IPS-15b (cell line): Measurements from ENCODE around the gene MELTF.

Experiments
- H3K27me3 ChIP-seq: one replicate; pipeline ENCODE4 v1.6.1; 2013; ENCODE audit warnings: low read length; ENCODE audit not compliant: control insufficient read depth, insufficient read depth
- H3K36me3 ChIP-seq: one replicate; pipeline ENCODE4 v1.6.1; 2013; ENCODE audit warnings: low read length; ENCODE audit not compliant: control insufficient read depth, insufficient read depth
- H3K4me1 ChIP-seq: one replicate; pipeline ENCODE4 v1.6.1; 2013; ENCODE audit warnings: mild to moderate bottlenecking, low read length; ENCODE audit not compliant: control insufficient read depth, insufficient read depth
- H3K4me3 ChIP-seq: one replicate; pipeline ENCODE4 v1.5.1; 2013; ENCODE audit warnings: low read depth, low read length
- H3K9ac ChIP-seq: one replicate; pipeline ENCODE4 v1.6.1; 2013; ENCODE audit warnings: low read depth, mild to moderate bottlenecking, low read length
- H3K9me3 ChIP-seq: one replicate; pipeline ENCODE4 v1.6.1; 2013; ENCODE audit warnings: mild to moderate bottlenecking, low read length; ENCODE audit not compliant: control insufficient read depth, insufficient read depth

MELTF gene

DNA sequence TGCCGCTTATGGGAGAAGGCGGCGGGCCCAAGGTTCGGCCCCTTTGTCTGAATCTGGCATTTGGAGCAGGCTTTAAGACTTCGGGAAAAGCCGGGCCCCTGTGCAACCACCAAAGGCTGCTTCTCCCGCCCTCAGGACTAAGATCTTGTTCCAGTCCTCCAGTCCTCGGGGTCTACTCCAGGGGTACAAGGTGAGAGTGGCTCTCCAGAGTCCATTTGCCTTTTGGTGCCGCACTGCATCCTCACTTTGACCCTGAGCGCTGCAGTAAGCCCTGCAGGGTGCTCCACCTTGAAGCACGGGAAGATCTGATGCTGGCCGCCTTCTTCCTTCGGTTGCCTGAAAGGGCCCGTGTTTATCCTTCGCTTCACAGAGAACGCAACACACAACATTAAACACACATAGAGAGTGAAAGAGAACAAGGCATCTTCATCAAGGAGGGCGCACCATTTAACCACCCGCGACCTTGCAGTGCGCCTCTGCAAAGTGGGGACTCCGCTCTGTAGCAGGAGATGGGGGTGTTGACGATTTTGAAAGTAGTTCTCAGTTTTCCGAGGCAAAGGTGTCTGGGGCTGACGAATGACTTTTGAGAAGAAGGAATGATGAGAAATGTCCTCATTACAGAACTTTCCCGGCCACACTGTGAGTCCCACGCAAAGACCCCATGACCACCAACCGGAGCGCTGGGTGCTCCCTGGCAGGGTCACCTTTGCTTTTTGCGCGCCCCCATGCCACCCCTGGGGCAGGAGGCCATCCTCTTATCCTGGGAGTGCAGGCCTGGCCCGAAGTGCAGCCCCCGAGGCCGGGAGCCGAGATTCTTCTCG is 62.0 kb downstream of the MELTF start:
- peaks cover 64% of the 10 kb centered on the region for H3K27me3 ChIP-seq
- H3K4me1 ChIP-seq: no peaks in the 10 kb centered on the region
- no peak overlapping the region for H3K9ac ChIP-seq
- H3K4me3 ChIP-seq: peak overlapping the region; percentile 50
- peaks cover 4% of the 10 kb centered on the region for H3K9me3 ChIP-seq
- no peaks in the 10 kb centered on the region for H3K36me3 ChIP-seq

DNA sequence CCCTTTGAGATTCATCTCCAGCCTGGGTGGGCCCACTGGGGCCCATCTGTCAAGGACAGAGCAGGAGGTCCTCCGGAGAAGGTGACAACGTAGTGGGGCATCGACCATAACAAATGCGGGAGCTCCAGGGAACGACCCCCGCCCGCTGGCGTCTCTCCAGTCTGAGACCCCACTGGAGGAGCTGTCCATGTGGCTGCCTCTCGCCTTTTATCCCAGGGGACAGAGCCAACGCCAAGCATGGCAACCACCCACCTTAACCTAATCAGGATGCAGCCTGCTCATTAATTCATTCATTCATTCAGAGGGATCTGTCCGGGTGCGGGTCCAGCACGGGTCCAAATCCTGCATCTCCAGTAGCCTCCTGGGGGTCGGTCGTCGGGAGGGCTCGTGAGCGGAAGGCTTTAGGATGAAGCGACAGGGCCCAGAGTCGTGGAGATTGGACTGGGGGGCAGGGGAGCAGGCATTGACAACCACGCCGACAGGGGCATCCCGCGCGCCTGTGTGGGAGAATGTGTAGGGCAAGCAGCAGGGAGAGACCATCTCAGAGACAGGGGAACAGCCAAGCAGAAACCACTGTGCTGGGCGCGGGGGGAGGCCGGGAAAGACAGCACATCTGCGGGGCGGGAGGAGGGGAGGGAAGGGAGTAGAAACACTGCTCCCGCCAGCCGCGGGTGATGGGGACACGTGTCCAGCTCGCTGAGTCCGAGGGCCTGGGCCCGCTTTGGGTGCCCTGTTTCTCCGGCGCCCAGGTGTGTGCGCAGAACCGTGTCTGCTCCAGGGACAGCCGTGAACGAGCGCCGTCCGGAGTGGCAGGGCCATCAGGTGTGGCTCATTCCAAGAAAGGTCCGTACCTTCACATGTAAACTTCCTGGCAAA is 62.9 kb downstream of the MELTF start:
- Histone ChIP-seq H3K9me3 (peaks cover 4% of the 10 kb centered on the region), H3K27me3 (peaks cover 67% of the 10 kb centered on the region), H3K9ac (no peak overlapping the region), H3K4me1 (no peaks in the 10 kb centered on the region), H3K4me3 (peak overlapping the region; percentile 50), H3K36me3 (no peaks in the 10 kb centered on the region)

DNA sequence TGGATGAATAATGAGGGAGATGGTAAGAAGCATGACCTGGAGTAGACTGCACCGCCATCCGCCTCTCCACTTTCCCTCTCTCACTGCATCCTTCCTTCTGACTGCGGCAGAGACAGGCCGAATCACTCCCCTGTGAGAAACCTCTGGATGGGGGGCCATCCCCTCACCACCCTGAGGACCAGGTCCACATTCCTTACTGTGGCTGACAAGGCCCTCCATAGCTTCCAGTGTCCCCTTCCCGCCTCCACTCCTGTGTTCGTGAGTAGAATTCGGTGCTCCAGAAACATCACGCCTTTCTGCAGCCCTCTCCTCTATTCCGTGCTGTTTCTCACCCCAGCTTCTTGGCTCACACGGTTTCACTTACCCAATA is 63.8 kb downstream of the MELTF start:
- H3K27me3 ChIP-seq: peaks cover 58% of the 10 kb centered on the region
- H3K9ac ChIP-seq: no peak overlapping the region
- H3K36me3 ChIP-seq: no peaks in the 10 kb centered on the region
- H3K4me1 ChIP-seq: no peaks in the 10 kb centered on the region
- no peak overlapping the region for H3K4me3 ChIP-seq
- H3K9me3 ChIP-seq: no peaks in the 10 kb centered on the region

- Histone ChIP-seq H3K9ac (no peak overlapping the region), H3K4me3 (no peak overlapping the region), H3K36me3 (no peaks in the 10 kb centered on the region), H3K9me3 (no peaks in the 10 kb centered on the region), H3K4me1 (no peaks in the 10 kb centered on the region), H3K27me3 (peaks cover 53% of the 10 kb centered on the region)
Observed at GRCh38 chr3:196965112-196965803, 64.4 kb downstream of the MELTF start.

- H3K4me3 ChIP-seq: no peak overlapping the region
- no peaks in the 10 kb centered on the region for H3K4me1 ChIP-seq
- no peaks in the 10 kb centered on the region for H3K9me3 ChIP-seq
- H3K9ac ChIP-seq: no peak overlapping the region
- H3K27me3 ChIP-seq: peaks cover 43% of the 10 kb centered on the region
- no peaks in the 10 kb centered on the region for H3K36me3 ChIP-seq
Observed at GRCh38 chr3:196963631-196963953, 66.0 kb downstream of the MELTF start.

GRCh38 chr3:196962930-196963630 is 66.5 kb downstream of the MELTF start:
- no peak overlapping the region for H3K4me3 ChIP-seq
- peaks cover 38% of the 10 kb centered on the region for H3K27me3 ChIP-seq
- no peak overlapping the region for H3K9ac ChIP-seq
- no peaks in the 10 kb centered on the region for H3K9me3 ChIP-seq
- no peaks in the 10 kb centered on the region for H3K36me3 ChIP-seq
- H3K4me1 ChIP-seq: no peaks in the 10 kb centered on the region

DNA sequence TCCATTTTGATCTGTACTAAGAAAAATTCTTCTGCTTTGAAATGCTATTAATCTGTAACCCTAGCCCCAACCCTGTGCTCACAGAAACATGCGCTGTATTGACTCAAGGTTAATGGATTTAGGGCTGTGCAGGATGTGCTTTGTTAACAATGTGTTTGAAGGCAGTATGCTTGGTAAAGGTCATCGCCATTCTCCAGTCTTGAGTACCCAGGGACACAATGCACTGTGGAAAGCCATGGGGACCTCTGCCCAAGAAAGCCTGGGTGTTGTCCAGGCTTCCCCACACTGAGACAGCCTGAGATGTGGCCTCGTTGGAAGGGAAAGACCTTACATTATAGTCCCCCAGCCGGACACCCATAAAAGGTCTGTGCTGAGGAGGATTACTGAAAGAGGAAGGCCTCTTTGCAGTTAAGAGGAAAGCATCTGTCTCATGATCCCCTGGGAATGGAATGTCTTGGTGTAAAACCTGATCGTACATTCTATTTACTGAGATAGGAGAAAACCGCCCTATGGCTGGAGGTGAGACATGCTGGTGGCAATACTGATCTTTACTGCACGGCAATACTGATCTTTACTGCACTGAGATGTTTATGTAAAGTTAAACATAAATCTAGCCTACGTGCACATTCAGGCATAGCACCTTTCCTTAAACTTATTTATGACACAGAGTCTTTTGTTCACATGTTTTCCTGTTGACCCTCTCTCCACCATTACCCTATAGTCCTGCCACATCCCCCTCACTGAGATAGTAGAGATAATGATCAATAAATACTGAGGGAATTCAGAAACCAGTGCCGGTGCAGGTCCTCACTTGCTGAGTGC is 67.3 kb downstream of the MELTF start:
- Histone ChIP-seq H3K27me3 (peaks cover 30% of the 10 kb centered on the region), H3K36me3 (no peaks in the 10 kb centered on the region)

GRCh38 chr3:196954832-196955231 is 74.8 kb downstream of the MELTF start:
- Histone ChIP-seq H3K9me3 (no peaks in the 10 kb centered on the region), H3K27me3 (no peaks in the 10 kb centered on the region), H3K4me1 (no peaks in the 10 kb centered on the region), H3K4me3 (no peak overlapping the region), H3K36me3 (no peaks in the 10 kb centered on the region), H3K9ac (no peak overlapping the region)

More for the DNA sequence above, 67.3 kb downstream of the MELTF start:
- Histone ChIP-seq H3K4me3 (no peak overlapping the region), H3K9me3 (no peaks in the 10 kb centered on the region), H3K9ac (no peak overlapping the region), H3K4me1 (no peaks in the 10 kb centered on the region)
